AG04450 (cell line): Measurements from ENCODE around the gene DHX34. TPM values are rescaled to one million over a fixed set of nuclear protein-coding genes. Genes with fewer than 3 reads are reported as not detected.

ENCODE experiments used
- CTCF ChIA-PET: fragments of 300-600, 350-600 bp; formaldehyde crosslinking; extraction: SDS; loops from one replicate; lab custom pipeline; 2022; ENCODE audit warnings: antibody characterized with exemption, inconsistent platforms; lab: Charles Lee
- POLR2A ChIA-PET: fragments of 350-600 bp; formaldehyde crosslinking; extraction: SDS; loops from one replicate; lab custom pipeline; 2021; ENCODE audit warnings: antibody characterized with exemption, inconsistent platforms; lab: Yijun Ruan, JAX
- DNase-seq: peaks from one replicate; pipeline ENCODE4 v3.0.0-alpha.2; 2011; ENCODE audit warnings: low read depth, low spot score
- H3K27ac ChIP-seq: one replicate; pipeline ENCODE4 v1.5.1; 2012; ENCODE audit warnings: low read depth, low read length, control low read depth
- H3K27me3 ChIP-seq: one replicate; pipeline ENCODE4 v1.6.0; 2012; ENCODE audit warnings: low read length; ENCODE audit not compliant: control insufficient read depth, insufficient read depth
- H3K4me3 ChIP-seq: 2 replicates; pipeline ENCODE4 v1.5.1; 2011; ENCODE audit warnings: mild to moderate bottlenecking, low read depth, low read length, control low read depth
- H3K9me3 ChIP-seq: 2 replicates; pipeline ENCODE4 v1.5.1; 2012; ENCODE audit warnings: low read length; ENCODE audit not compliant: control insufficient read depth, insufficient read depth
- CTCF ChIP-seq: IDR thresholded peaks from 2 replicates; pipeline ENCODE4 v1.5.1; 2011; ENCODE audit warnings: low read depth, low read length, control low read depth, inconsistent platforms
- polyA plus RNA-seq: library from polyadenylated mRNA; depleted of rRNA; stranded (reverse); fragments of >200 nt; gene quantifications from 2 replicates; pipeline ENCODE4 v1.2.3, GENCODE V29; 2011

DHX34 gene
- polyA plus RNA-seq, 1 experiment = 4.2 TPM

GRCh38 chr19:47353307-47353712 lies 4.2 kb downstream of the DHX34 start:
- DNase-seq = no peak
- CTCF ChIA-PET = no interaction called here
- no peaks in the 10 kb centered on the region for H3K27me3 ChIP-seq
- POLR2A ChIA-PET = no interaction called here
- no peak overlapping the region for H3K4me3 ChIP-seq
- peaks cover 5% of the 10 kb centered on the region; the same call in 1 of the 2 replicates for H3K9me3 ChIP-seq
- H3K27ac ChIP-seq = no peak overlapping the region
- no peak for TF ChIP-seq CTCF

GRCh38 chr19:47356900-47357299 lies 7.8 kb downstream of the DHX34 start:
- POLR2A ChIA-PET = interaction anchor here (0.6 kb wide), 1 partner anchor 357 kb away, joined by 5 read pairs; no protein-coding TSS in a partner anchor
- CTCF ChIA-PET = interaction anchor here (0.9 to 3.6 kb wide), 3 partner anchors 8 to 52 kb away, joined by 3 to 31 read pairs (median 3); partner anchors contain the start of gene DHX34

GRCh38 chr19:47357788-47358680 lies 8.9 kb downstream of the DHX34 start:
- Histone ChIP-seq H3K27ac (no peak overlapping the region), H3K4me3 (no peak overlapping the region), H3K27me3 (no peaks in the 10 kb centered on the region), H3K9me3 (peaks cover 5% of the 10 kb centered on the region; the same call in 1 of the 2 replicates)
- ChIA-PET CTCF (interaction anchor here (0.7 to 3.6 kb wide), 3 partner anchors 9 to 53 kb away, joined by 3 to 31 read pairs (median 4); partner anchors contain the start of gene DHX34), POLR2A (no interaction called here)
- TF ChIP-seq CTCF = 0 out of 2 replicates have a peak, but pooled peaks have one; percentile 17
- no peak for DNase-seq

More at GRCh38 chr19:47356900-47357299, 7.8 kb downstream of the DHX34 start:
- TF ChIP-seq CTCF = no peak
- Histone ChIP-seq H3K4me3 (no peak overlapping the region), H3K9me3 (peaks cover 5% of the 10 kb centered on the region; the same call in 1 of the 2 replicates), H3K27me3 (no peaks in the 10 kb centered on the region), H3K27ac (no peak overlapping the region)
- no peak for DNase-seq

GRCh38 chr19:47358936-47359335 lies 9.8 kb downstream of the DHX34 start:
- Histone ChIP-seq H3K9me3 (peaks cover 5% of the 10 kb centered on the region; the same call in 1 of the 2 replicates), H3K27ac (no peak overlapping the region), H3K27me3 (no peaks in the 10 kb centered on the region), H3K4me3 (no peak overlapping the region)
- POLR2A ChIA-PET = interaction anchor here (0.6 kb wide), 1 partner anchor 85 kb away, joined by 7 read pairs; no protein-coding TSS in a partner anchor
- CTCF ChIA-PET = interaction anchor here (3.6 kb wide), 1 partner anchor 10 kb away, joined by 31 read pairs; the partner anchor contains the start of gene DHX34
- DNase-seq = no peak
- TF ChIP-seq CTCF = no peak
